ENCODE measurements around the gene KLHDC4.
A peak's percentile ranks its signal among the peaks of the same experiment; 100 is the strongest.

The KLHDC4 gene

DNA sequence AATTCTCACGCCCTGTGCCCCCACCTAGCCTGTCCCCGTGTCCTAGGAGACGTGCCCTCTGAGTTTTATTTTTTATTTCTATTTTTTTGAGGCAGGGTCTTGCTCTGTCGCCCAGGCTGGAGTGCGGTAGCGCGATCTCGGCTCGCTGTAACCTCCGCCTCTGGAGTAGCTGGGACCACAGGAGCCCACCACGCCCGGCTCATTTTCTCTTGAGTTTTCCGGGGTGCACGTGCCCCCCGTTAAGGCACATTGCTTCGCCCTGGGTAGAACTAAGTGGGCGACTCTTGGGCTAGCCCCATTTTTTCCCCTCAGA, 655 bp upstream of the KLHDC4 start:
- Mint-ChIP-seq H3K9me3 (no peaks in the 10 kb centered on the region), H3K4me1 (peaks cover 39% of the 10 kb centered on the region), H3K27me3 (peaks cover 2% of the 10 kb centered on the region), H3K36me3 (ENCODE audit: low read depth) (peaks cover 29% of the 10 kb centered on the region), H3K4me3 (peak overlapping the region; percentile 99), H3K27ac (peak overlapping the region; percentile 95)
- DNase-seq (no peak), ATAC-seq (no peak)

DNA sequence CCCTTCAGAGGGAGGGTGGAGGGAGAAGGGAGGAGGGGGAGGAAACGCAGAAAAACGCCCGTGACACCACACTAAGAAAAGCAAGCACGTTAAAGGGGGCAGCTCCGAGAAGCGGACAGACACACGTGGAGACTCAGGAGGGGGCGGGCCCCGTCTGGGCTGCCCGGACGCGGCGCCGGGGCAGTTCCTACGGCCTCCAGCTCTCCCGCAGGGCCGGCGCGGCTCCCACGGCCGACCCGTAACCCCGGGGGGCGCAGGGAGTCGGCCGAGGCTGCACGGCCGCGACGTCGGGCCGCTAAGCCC, 362 bp downstream of the KLHDC4 start:
- ATAC-seq (peak; percentile 47), DNase-seq (peak; percentile 38)
- Mint-ChIP-seq H3K4me1 (peaks cover 43% of the 10 kb centered on the region), H3K9me3 (no peaks in the 10 kb centered on the region), H3K4me3 (peak overlapping the region; percentile 99), H3K27me3 (peaks cover 2% of the 10 kb centered on the region), H3K27ac (peak overlapping the region; percentile 95), H3K36me3 (ENCODE audit: low read depth) (peaks cover 37% of the 10 kb centered on the region)

DNA sequence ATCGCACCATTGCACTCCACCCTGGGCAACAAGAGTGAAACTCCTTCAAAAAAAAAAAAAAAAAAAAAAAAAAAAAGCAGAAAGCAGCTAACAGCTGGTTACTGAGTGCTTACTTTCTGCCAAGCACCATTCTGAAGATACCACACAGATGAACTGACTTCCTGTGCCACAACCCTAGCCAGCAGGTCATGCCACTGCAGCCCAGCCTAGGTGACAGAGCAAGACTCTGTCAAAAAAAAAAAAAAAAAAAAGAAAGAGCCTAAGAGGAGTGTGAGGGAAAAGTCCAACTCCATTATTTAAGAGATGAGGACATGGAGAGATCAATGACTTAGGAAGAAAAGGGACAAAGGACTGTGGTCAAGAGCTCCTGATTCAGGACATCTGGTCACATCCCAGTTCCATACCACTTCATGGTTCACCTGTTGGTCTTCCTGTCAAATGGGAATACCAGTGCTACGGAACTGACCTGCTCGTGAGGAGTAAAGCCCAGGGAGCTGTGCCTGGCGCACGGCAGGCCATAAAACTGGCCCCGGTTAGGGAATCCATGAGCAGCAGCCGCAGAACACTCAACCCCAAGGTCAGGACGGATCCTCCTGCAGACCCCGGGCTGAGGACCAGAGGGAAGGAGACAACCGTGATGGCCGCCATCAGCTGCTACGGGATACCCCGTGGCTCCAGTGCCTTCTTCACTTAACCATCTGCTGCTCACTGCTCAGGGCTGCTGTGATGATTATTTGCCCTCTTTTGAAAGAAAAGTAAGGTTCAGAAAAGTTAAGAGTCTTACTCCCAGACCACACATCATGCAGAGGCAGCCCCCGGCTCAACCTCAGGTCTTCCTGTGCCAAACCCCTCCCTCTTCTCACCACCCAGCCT, 950 bp downstream of the KLHDC4 start:
- Mint-ChIP-seq H3K4me1 (peaks cover 43% of the 10 kb centered on the region), H3K27ac (peak overlapping the region; percentile 92), H3K27me3 (peaks cover 2% of the 10 kb centered on the region), H3K4me3 (peak overlapping the region; percentile 99), H3K36me3 (ENCODE audit: low read depth) (peaks cover 40% of the 10 kb centered on the region), H3K9me3 (no peaks in the 10 kb centered on the region)
- peak; percentile 22 for DNase-seq
- peak; percentile 21 for ATAC-seq

DNA sequence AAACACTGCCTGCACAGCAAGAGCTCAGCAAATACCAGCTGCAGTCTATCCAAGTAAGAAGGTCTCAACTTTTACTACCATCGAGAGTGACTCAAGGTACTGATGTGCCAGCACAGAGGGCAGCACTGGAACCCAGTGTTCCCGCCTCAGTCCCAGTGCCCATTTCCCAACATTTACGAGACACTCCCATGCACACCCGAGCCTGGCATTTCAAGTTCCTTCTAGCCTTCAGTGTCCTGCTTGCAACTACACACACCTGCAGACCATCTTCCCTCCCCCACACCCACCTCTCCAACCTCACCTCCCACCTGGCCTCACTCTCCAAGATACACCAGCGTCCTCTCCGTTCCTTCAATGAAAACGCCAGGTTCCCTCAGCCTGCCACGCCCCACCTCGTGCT, 3.2 kb downstream of the KLHDC4 start:
- ATAC-seq (no peak), DNase-seq (no peak)
- H3K4me1 Mint-ChIP-seq: peaks cover 44% of the 10 kb centered on the region
- no peaks in the 10 kb centered on the region for H3K27me3 Mint-ChIP-seq
- H3K27ac Mint-ChIP-seq: peak overlapping the region; percentile 70
- H3K4me3 Mint-ChIP-seq: peak overlapping the region; percentile 55
- peaks cover 53% of the 10 kb centered on the region for H3K36me3 Mint-ChIP-seq (ENCODE audit: low read depth)
- no peaks in the 10 kb centered on the region for H3K9me3 Mint-ChIP-seq

DNA sequence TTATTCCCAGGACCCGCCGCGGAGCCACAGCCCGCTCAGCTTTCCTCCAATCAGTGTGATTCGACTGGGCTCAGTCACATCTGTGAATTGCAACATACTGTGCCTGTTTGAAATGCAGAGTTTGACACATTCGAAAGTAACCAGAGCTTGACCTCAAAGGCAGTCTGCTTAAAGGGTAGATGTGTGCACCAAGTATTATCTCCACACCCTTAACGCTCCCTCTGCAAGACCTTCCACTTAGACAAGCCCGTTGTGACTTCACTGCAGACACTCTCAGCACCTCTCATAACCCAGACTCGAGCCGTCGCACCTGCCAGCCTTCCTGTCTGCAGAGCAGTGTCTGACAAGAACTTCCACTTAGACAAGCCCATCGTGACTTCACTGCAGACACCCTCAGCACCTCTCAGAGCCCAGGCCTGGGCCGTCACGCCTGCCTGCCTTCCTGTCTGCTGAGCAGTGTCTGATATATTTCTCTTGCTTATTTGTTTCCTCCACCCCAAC, 3.7 kb downstream of the KLHDC4 start:
- no peaks in the 10 kb centered on the region for H3K9me3 Mint-ChIP-seq
- DNase-seq (no peak), ATAC-seq (peak; percentile 21)
- peak overlapping the region; percentile 55 for H3K4me3 Mint-ChIP-seq
- peak overlapping the region; percentile 70 for H3K27ac Mint-ChIP-seq
- peaks cover 42% of the 10 kb centered on the region for H3K4me1 Mint-ChIP-seq
- no peaks in the 10 kb centered on the region for H3K27me3 Mint-ChIP-seq
- H3K36me3 Mint-ChIP-seq (ENCODE audit: low read depth): peaks cover 56% of the 10 kb centered on the region

DNA sequence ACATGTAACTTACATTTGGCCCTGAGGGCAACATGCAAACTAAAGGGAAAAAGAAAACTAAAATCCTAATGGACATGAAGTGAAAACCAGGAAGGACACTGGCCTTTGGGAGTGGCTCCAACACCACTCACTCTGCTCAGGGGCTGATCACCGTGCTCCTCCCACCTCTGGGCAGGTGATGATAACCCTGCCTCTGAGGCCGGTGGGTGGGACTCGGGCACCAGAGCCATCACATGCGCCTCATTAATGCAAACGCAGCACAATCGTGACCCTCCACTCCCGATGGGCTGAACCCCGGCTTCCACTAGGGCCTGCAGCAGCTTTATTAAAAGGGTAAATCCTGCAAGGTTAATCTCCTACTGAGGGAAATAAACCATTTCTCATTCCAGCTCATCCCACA, 4.7 kb downstream of the KLHDC4 start:
- DNase-seq (no peak), ATAC-seq (no peak)
- Mint-ChIP-seq H3K36me3 (ENCODE audit: low read depth) (peaks cover 63% of the 10 kb centered on the region), H3K9me3 (no peaks in the 10 kb centered on the region), H3K4me3 (no peak overlapping the region), H3K27me3 (no peaks in the 10 kb centered on the region), H3K4me1 (peaks cover 41% of the 10 kb centered on the region), H3K27ac (no peak overlapping the region)

DNA sequence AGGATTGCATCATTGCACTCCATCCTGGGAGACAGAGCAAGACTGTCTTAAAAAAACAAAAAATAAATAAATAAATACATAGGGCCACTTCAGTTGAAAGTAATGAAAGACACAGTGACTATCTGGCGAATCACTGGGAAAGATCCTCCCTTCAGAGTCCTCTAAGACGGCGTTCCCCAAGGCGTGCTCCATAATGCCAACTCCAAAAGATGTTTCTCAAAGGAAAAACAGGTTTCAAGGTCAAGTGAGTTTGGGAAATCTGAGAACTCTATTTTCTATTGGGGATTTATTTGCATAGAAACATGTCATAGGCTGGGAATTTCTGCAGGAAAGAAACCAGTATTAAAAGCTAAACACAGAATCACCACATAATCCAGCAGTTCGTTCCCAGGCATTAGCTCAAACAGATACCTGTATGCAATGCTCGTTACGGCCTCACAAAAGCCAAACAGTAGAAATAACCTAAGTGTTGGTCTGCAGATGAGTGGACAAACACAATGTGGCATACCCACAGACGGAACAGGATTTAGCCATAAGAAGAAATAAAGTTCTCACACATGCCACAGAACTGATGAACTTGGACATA, 7.9 kb downstream of the KLHDC4 start:
- Mint-ChIP-seq H3K9me3 (no peaks in the 10 kb centered on the region), H3K4me1 (peaks cover 21% of the 10 kb centered on the region), H3K4me3 (no peak overlapping the region), H3K27ac (no peak overlapping the region), H3K27me3 (no peaks in the 10 kb centered on the region), H3K36me3 (ENCODE audit: low read depth) (peaks cover 68% of the 10 kb centered on the region)
- ATAC-seq: no peak
- DNase-seq: no peak

DNA sequence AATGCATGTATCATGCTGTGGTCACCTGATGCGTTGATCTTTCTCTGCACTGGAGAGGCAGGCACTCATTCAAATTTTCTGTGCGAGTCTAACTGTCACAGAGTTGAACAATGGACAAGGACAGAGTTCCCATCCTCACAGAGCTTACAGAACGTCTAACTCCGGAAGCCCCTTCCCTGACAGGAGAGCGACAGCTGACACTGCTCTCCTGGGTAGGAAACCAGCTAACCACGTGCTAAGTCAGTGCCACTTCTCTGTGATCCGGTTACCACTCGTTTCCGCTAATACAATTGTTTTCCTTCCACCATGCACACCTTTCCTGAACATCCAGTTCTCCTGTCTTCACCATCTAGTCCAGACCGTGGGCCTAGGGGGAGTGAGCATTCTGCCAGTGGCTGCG, 11.3 kb downstream of the KLHDC4 start:
- Mint-ChIP-seq H3K36me3 (ENCODE audit: low read depth) (peaks cover 67% of the 10 kb centered on the region), H3K27ac (no peak overlapping the region), H3K27me3 (no peaks in the 10 kb centered on the region), H3K4me1 (peaks cover 2% of the 10 kb centered on the region), H3K4me3 (no peak overlapping the region), H3K9me3 (no peaks in the 10 kb centered on the region)
- no peak for ATAC-seq
- no peak for DNase-seq

DNA sequence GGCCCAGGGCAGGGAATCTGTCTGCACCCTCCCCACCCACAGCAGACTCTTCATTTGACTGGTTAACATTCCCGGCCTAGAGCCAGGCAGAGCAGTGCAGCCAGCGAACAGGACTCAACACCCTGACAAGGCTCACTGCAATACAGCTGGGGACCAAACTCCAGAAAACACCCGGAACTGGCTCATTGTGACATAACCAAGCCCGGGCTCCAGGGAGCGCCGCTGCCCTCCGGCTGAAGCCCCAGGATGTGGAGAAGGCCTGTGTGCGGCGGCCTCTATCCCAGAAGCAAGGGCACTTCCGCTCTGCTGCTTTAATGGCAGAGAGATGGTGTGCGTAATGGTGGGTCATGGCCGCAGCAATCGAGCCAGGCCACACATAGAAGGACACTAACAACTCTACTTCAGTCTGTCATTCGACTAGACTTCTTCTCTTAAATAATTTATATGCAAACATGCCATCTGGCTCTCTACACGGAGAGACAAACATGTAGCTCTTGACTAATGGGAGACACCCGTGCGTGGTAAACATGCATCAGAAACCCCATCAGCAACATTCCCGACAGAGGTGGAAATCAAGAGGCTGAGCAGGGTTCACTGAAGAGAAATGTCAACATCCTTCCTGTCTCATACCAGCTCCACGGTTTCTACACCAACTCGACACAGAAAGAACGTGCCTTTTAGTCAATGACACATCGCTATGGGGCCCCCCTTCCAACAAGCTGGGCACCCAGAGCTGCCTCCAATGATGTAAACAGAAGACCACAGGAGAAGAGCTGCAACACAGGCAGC, 18.0 kb downstream of the KLHDC4 start:
- H3K27ac Mint-ChIP-seq: no peak overlapping the region
- no peak for DNase-seq
- no peak overlapping the region for H3K4me3 Mint-ChIP-seq
- H3K36me3 Mint-ChIP-seq (ENCODE audit: low read depth): peaks cover 50% of the 10 kb centered on the region
- H3K4me1 Mint-ChIP-seq: no peaks in the 10 kb centered on the region
- peak; percentile 39 for ATAC-seq
- no peaks in the 10 kb centered on the region for H3K27me3 Mint-ChIP-seq
- no peaks in the 10 kb centered on the region for H3K9me3 Mint-ChIP-seq

DNA sequence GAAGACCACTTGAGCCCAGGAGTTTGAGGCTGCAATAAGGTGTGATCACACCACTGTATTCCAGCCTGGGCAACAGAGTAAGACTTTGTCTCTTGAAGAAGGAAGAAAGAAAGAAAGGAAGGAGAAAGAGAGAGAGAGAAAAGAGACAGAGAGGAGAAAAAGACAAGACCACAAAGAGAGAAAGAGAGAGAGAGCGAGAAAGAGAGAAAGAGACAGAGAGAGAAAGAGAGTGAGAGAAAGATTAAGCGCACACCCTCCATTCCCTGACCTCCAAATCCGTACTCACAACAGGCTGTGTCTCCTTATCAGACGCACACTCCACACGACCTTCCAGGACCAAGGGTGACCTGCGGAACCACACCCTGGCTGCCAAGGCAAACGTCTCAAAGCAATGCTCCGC, 19.6 kb downstream of the KLHDC4 start:
- no peak overlapping the region for H3K27ac Mint-ChIP-seq
- DNase-seq (no peak), ATAC-seq (no peak)
- H3K9me3 Mint-ChIP-seq: no peaks in the 10 kb centered on the region
- no peaks in the 10 kb centered on the region for H3K27me3 Mint-ChIP-seq
- peaks cover 49% of the 10 kb centered on the region for H3K36me3 Mint-ChIP-seq (ENCODE audit: low read depth)
- H3K4me1 Mint-ChIP-seq: peaks cover 8% of the 10 kb centered on the region
- no peak overlapping the region for H3K4me3 Mint-ChIP-seq

DNA sequence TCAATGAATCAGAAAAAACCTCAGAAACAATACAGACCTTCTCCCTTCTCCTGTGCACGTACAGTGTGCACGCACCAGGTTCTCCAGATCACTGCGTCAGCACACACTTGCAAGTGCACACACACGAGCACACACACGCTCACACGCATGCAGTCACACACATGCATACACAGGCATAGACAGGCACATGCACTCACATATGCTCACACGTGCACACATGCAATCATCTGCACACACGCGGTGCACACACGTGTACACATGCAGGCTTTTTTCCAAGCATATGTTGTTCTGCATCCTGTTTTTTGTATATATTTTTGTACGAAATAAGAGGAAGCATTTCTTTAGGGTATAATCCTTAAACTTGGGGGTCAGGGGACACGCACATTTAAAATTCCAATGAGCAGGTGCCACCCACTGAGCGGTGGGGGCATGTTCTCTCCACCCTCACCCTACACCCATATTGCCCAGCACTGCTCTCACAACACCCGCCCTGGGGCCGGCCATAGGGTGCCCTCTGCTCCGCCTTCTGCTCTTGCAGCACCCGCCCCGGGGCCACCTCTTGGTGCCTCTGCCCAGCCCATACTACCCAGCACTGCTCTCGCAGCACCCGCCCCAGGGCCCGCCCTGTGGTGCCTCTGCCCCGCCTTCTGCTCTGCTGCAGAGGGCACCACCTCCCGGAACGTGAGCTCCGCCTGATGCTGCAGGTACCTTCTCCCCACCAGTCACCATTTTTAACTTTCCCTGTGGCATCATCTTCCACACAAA, 20.9 kb downstream of the KLHDC4 start:
- no peaks in the 10 kb centered on the region for H3K9me3 Mint-ChIP-seq
- DNase-seq (no peak), ATAC-seq (no peak)
- no peak overlapping the region for H3K4me3 Mint-ChIP-seq
- H3K36me3 Mint-ChIP-seq (ENCODE audit: low read depth): peaks cover 49% of the 10 kb centered on the region
- no peak overlapping the region for H3K27ac Mint-ChIP-seq
- peaks cover 10% of the 10 kb centered on the region for H3K4me1 Mint-ChIP-seq
- H3K27me3 Mint-ChIP-seq: no peaks in the 10 kb centered on the region

DNA sequence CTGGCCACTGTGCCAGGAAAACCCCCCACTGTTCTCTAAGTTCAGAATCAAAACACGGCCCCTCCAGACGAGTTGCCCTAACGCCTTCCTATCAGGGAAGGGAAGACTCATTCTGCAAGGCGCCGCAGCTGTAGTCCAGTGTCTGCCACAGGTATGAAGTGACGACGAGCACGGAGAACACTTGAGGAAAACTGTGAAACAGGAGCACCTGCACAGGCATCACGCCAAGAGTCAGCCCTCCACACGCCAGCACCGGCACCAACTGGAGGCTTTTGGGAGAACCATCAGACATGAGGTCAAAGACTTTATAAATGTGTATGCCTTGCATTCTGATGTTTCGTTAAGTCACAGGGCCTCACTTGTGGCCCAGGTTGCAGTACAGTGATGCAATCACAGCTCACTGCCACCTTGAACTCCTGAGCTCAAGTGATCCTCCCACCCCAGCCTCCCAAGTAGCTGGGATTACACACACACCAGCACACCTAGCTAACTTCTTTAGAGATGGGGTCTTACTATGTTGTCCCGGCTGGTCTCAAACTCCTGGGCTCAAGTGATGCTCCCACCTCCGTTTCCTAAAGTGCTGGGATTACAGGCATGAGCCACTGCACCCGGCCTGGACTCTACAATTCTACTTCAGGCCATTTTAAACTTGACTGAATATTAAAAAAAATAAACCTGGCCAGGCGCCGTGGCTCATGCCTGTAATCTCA, 22.9 kb downstream of the KLHDC4 start:
- H3K36me3 Mint-ChIP-seq (ENCODE audit: low read depth): peaks cover 39% of the 10 kb centered on the region

DNA sequence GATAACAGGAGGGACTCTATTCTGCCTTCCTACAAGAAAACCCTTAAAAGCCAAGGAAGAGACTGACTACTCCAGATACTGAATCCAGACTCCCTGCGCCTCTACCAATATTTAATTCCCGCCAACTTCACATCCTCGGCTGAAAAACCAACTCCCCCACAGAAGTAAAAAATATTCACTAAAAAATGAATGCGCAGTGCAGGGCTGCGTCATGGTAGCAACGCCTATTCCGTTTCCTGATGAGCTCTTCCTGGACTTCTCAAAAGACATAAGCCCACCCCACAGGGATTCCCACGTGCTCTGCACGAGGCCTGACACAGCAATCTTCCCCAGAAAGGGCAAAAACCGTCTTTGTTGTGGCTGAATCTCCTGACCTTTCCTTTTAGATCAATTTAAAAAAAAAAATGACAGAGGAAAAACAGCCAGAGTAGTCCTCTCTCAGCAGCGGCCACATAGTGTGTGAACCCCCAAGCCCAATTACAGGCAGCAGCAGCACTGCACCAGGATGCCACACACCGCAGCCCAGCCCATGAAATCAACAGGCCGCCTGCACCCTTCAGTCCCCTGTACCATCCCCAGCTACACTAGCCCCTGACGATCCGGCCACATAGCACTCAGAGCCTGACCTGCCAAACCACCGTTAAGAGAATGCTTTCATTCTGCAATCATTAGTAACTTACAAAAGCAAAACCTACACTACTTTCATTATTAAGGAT, 23.9 kb downstream of the KLHDC4 start:
- DNase-seq: no peak
- Mint-ChIP-seq H3K27me3 (no peaks in the 10 kb centered on the region), H3K4me3 (no peak overlapping the region), H3K27ac (peak overlapping the region; percentile 33), H3K9me3 (no peaks in the 10 kb centered on the region), H3K36me3 (ENCODE audit: low read depth) (peaks cover 33% of the 10 kb centered on the region), H3K4me1 (peaks cover 10% of the 10 kb centered on the region)
- ATAC-seq: no peak

More for the DNA sequence above, 22.9 kb downstream of the KLHDC4 start:
- no peaks in the 10 kb centered on the region for H3K27me3 Mint-ChIP-seq
- ATAC-seq (no peak), DNase-seq (no peak)
- H3K4me3 Mint-ChIP-seq: no peak overlapping the region
- H3K4me1 Mint-ChIP-seq: peaks cover 10% of the 10 kb centered on the region
- H3K27ac Mint-ChIP-seq: no peak overlapping the region
- H3K9me3 Mint-ChIP-seq: no peaks in the 10 kb centered on the region

All from activated naive CD8-positive, alpha-beta T cell treated with anti-CD3 and anti-CD28 coated beads, Interleukin-2, amount 50 U/mL, for 24 hours (primary cell).